CD4-positive, alpha-beta T cell treated with Interleukin-17A for 4 hours (primary cell): ENCODE results near the gene SPATA13.
A peak's percentile ranks its signal among the peaks of the same experiment; 100 is the strongest.

Source experiments
- DNase-seq: peaks from one replicate; pipeline ENCODE4 v3.0.0-alpha.2; 2020; ENCODE audit warnings: mixed read lengths

The SPATA13 gene

DNA sequence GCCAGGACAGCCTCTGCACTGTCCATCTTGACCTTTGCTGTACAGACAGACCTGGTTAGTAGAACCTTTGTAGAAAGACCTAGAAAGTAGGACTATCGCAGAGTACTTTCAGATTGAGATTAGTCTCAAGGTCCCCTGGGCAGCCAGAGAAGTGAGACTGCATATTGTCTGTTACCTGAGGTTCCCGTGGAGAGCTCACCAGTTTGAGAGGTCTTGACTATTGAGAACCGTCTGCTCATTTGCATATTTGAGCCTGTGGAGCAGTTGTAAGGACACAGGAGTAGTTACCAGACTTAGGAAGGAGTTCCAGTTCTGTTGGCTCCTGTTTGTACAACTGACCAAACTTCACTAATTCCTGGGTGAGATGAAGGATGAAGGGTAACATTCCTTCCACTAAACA lies 66.2 kb downstream of the SPATA13 start:
- DNase-seq, result no peak

DNA sequence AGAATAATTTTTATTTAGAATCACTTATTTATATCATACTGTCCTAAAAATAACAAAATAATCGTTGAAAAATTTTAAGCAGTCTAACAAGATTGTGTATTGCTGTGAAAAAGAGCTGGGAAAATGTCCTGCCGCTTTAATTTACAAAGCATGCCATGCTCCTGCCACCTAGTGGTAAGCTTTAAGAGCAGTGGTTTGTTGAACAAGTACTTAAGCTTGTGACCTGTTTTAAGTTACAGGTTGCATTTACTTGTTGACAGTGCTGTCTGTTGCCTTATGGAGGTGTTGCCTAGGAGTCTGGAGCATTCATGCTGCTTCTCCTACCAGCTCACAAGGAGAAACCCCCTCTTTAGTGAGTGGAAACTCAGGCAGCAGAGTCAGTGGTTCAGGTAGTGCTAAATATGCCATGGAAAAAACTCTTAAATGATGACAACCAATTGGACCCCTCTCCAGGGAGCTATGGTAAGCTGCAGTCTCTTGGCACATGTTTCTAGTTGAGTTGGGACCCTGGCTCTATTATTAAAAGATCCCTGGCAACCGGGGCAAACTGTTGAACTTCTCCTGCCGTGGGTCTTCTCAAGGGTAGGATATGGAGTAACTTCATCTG lies 68.4 kb downstream of the SPATA13 start:
- peak; percentile 58 for DNase-seq

DNA sequence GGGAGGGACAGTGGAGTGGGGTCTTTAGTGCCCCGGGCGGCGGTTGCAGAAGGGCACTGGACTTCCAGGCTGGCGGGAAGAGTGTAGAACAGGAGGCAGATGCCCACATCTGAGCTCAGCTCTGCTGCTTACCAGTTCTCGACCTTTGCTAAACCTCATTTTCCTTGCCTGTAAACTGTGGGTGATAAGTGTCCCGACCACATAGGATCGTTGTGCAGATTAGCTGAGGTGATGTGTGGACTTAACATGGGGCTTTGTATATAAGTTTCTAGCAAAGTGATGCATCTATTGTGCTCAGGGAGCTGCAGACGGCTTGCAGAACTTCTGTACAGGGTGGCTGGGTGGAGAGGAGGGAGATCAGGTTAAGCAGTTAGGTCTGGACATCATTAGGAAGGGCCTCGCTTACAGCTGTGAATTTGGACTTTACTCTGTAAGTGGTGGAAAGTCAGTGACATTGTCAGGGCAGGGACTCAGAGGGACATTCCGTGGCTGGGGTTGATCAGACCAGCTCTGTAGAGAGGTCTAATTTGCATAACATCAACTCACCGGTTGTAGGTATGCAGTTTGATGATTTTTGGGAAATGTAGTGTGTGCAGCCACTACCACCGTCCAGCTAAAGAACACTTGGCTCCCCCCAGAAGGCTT lies 70.0 kb downstream of the SPATA13 start:
- DNase-seq, result no peak

DNA sequence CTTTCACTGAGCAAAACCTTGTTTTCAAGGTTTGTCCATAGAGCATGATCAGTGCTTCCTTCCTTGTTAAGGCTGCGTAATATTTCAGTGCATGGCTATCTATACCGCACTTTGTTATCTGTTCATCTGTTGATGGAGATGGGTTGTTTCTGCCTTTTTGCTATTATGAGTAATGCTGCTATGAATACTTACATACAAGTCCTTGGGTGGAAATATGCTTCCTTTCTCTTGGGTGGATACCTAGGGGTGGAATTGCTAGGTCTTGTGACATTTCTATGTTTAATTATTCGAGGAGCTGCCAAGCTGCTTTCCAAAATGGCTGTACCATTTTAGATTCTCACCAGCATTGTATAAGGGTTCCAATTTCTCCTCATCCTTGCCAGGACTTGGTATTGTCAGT lies 70.9 kb downstream of the SPATA13 start:
- DNase-seq, result no peak

DNA sequence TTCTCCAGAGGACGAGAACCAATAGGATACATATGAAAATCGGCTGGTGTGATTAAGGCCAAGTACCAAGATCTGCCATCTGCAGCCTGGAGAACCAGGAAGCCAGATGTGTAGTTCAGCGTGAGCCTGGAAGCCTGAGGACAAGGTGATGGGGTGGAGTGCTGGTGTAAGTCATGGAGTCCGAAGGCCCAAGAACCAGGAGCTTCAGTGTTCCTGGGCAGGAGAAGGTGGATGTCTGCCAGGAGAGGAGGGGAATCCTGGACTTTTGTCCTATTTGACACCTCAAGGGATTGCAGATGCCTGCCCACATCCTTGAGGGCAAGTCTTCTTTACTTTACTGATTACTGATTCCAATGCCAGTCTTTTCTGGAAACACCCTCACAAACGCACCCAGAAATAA lies 71.5 kb downstream of the SPATA13 start:
- DNase-seq, result no peak

DNA sequence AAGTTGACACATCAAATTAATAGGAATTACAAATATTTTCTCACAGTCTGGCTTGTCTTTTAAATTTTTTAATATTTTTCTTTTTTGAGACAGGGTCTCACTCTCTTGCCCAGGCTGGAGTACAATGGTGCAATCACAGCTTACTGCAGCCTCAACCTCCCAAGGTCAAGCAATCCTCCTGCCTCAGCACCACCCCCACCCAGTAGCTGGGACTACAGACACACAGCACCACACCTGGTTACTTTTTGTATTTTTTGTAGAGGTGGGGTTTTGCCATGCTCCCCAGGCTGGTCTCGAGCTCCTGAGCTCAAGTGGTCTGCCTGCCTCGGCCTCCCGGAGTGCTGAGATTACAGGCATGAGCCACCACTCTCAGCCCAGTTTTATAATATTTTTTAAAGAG lies 72.0 kb downstream of the SPATA13 start:
- no peak for DNase-seq

DNA sequence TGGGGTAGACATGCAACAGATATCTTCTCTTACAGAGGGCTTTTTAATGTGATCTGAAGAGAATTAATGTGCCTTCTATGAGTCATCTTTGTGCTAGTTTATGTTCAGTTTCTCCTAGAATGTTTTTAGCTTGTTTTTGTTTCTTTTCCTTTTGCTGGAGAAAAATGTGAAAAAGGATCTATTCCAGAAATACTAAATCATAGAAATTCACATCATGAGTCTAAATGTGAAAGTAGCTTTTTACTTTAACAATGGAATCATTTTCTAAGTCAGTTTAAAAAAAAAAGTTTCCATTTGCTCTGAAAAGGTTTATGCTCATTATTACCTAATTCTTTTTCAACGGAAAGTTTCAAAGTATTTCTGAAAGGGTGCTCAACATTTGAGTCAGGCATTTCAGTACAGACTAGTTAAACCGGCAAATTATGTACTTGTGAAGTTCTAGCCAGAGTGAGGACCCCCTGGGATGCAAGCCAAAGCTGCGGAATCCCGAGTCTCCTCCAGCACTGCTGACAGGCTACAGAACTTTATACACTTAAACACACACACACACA lies 72.9 kb downstream of the SPATA13 start:
- no peak for DNase-seq

DNA sequence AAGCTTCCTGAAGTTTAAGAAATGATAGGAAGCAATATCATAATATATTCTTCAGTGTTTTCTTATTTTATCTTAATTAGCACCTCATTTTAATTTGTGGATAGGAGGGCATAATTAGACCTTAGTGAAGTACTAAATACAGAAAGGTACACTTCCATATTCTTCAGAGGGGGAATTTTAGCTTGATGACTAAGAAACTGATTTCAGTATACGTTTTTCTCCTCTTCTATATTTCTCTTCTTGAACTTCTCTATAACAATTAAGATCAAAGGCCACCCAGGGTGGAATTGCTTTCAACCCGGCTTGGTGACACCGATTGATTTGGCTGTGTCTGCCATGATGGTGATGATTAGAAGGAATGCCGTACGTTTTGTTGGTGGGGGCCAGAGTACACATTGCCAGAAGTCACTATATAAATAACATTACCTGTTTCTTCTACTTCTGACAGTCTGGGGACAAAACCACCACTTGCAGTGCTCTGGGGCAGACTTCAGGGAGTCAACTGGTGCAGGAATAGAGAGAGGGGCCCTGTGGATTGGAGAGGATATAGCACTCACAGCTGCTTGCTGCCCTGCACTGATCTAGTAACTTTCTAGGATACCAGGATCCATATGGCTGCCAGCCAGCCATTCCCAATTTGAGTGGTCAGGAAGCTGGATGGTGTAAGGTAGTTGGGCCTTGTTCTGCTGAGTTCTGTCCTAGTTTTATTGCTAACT lies 73.8 kb downstream of the SPATA13 start:
- DNase-seq, result no peak

DNA sequence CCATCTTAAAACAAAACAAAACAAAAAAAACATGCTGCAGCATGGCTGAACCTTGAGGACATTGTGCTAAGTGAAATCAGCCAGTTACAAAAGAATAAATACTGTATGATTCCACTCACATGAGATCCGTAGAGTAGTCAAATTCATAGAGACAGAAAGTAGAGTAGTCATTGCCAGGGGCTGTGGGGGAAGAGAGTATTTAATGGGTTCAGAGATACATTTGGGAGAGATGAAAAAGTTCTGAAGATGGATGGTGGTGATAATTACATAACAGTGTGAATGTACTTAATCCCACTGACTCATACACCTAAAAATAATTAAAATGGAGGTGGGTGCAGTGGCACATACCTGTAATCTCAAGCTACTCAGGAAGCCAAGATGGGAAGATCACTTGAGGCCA lies 76.8 kb downstream of the SPATA13 start:
- DNase-seq, result no peak

DNA sequence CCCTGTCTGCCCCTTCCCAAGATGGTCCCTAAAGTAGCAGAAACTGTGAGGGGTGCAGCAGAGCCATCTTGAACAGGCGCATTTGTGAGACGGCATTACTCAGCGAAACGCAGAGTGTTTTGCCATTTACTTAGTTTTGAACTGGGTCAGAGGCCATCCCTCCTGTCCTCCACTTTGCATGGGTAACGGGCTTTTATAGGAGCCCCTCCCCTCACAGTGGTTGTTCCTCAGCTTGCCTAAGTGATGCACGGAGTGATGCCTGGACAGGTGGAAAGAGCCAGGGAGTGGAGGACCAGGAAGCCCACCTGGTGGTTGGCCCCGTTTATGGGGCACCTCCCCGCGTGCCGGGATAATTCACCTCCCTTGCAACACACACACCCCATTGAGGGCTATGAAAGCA lies 80.8 kb downstream of the SPATA13 start:
- no peak for DNase-seq

DNA sequence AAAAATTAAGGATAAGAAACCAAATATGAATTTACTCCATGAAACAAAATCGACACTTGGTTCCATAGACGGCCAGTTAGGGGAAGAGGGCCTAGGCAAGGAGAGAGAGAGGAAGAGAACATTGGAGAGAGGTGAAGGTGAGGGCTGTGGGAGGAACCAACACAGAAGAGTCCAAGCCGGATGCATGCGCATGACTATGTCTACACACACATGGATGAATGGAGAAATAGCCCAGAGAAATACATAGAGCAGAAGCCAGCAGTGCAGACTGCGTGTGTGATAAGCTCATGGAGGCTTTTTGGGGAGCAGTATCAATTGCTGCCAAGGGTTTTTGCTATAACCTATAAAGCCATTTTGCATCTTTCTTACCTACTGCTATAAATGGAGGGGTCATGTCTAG lies 81.6 kb downstream of the SPATA13 start:
- DNase-seq, result no peak

DNA sequence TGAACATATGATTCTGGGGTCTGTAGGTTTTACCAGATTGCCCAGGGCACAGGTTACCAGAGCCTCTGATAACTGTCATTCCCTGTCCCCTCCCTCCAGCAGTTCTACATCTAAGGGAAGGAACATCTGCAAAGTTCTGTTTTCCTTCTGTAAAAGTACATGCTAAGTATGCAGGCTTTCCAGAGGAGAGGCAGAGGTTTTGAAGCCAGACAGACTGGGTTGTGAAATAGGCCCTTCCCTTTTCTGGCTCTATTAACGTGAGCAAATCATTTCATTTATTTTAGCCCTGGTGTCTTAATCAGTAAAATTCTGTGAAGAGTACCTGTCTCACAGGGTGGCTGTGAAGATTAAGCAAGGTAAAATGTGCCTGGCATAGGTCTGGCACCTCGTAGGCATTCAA lies 82.8 kb downstream of the SPATA13 start:
- DNase-seq, result no peak

DNA sequence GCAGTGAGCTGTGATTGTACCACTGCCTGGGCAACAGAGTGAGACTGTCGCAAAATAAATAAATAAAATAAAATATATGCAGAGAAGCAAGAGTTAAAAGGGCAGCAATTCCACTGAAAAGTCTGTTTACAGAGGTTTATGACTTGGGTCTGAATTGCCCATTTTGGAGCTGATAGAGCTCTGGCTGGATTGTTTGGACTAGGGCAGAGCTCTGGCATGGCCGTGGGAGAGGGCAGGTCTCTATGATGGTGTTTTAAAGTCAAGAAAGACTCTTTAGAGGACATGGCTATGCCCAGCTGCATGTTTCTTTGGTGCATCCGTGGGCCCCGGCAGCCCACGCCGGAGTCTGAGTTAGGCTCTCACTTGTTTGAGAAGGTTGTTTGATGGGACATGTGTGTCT lies 84.3 kb downstream of the SPATA13 start:
- DNase-seq, result no peak

DNA sequence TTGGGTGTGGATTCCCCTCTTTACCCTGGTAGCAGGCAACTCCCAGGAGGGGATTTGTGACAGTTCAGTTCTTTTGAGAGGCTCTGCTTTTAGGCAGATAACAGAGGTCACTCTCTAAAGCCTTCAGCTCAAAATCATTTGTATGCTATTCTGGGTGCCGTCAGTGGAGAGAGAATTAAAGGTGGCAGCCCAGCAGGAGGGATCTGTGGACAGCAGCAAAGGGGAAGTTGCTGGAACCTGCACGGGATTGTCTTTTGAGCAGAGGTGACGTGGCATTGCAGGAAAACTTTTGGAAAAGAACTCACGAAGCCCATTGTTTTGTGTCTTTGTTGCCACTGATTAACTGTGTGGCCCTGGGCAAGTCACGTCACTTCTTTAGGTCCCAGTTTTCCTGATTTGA lies 86.5 kb downstream of the SPATA13 start:
- DNase-seq, result no peak

DNA sequence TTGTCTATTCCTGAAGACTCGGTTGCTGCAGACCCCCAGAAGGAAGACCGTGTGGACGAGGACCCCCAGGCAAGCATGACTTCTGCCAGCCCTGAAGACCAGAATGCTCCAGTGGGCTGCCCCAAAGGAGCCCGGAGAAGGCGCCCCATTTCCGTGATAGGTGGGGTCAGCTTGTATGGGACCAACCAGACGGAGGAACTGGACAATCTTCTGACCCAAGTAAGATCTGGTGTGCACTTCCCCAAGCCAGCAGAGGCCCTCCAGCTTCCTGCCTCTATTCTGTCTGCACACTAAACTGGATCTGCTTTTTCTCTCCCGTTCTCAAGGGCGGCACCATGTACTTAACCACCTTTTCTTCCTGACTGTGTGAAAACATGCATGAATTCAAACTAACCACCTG lies 89.1 kb downstream of the SPATA13 start:
- peak; percentile 26 for DNase-seq

DNA sequence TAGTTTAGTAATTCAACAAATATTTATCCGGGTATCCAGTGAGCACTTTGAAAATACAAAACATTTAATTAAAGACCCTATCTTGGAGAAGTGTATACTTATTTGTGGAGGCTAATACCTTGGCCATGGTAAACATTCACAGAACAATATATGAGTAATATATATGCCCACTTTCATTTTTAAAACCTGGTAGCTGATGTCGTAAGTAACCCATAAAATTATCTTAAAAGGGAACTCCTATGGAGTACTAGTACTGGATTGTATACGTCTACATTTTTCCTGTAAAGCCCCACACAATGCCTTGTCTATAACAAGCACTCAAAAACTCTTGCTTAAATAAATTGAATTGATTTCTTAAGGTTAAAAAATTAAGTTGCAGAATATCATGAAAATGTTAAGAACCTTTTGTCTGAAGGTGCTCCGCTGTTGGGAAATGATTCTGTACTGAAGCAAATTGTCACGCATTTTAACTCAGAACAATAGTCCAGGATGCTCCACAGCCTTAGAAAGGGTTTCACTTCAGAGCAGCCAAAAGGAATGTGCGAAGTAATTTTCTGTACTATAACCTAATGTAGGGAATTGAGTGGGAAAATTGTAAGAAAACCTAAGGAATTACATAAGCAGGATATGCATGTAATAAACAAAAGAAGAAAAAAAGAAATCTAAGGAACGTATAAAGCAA lies 90.0 kb downstream of the SPATA13 start:
- DNase-seq, result no peak

DNA sequence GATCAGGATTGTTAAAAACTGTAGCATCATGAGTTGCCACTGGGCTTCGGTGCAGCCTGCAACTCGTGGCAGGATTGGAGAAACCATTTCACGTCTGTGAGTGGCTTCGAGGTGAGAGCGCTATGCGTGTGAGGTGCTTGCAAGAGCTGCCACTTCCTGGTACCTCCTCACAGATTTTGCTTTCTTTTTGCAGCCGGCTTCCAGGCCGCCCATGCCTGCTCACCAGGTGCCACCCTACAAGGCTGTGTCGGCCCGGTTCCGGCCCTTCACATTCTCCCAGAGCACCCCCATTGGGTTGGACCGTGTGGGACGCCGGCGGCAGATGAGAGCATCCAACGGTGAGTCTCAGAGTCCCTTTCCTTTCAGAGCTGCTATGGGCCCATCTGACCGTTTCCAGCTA lies 91.0 kb downstream of the SPATA13 start:
- peak; percentile 86 for DNase-seq

DNA sequence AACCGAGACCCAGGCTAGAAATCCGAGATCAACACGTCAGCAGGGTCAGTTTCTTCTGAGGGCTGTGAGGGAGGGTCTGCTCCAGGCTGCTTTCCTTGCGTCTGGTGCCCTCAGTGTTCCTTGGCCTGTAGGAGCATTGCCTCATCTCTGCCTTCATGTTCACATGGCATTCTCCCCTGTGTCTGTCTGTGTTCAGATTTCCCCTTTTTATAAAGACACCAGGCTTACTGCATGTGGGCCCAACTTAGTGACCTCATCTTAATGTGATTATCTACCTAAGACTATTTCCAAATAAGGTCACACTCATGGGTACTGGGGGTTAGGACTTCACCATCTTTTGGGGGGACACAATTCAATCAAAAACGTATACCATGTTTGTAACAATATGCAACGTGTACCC lies 91.6 kb downstream of the SPATA13 start:
- DNase-seq, result peak; percentile 23

DNA sequence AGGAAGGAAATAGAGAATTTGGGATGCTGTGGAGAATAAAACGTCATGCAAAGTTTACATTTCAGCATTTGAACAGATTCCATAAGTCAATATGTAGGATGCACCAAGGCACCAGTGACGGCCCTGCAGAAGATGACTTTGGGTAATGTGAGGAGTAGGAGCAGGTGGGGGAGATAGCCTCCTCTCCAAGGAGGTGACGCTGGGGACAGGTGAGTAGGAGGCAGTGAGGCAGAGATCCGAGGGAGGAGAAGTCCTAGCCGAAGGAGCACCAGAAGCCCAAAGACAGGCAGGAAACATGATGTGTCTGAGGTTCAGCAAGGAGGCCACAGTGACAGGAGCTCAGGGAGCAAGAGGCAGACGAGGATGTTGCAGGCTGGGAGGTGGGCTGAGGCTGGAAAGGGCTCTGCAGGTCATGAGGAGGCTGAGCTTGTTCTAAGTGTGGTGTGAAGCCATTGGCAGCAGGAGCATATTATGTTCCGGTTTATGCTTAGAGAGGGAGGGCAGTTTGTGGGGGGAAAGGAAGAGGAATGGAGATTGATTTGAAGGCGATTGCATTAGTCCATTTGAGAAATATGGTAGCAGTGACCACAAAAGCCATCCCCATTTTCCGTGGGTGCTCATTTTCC lies 93.1 kb downstream of the SPATA13 start:
- peak; percentile 56 for DNase-seq

DNA sequence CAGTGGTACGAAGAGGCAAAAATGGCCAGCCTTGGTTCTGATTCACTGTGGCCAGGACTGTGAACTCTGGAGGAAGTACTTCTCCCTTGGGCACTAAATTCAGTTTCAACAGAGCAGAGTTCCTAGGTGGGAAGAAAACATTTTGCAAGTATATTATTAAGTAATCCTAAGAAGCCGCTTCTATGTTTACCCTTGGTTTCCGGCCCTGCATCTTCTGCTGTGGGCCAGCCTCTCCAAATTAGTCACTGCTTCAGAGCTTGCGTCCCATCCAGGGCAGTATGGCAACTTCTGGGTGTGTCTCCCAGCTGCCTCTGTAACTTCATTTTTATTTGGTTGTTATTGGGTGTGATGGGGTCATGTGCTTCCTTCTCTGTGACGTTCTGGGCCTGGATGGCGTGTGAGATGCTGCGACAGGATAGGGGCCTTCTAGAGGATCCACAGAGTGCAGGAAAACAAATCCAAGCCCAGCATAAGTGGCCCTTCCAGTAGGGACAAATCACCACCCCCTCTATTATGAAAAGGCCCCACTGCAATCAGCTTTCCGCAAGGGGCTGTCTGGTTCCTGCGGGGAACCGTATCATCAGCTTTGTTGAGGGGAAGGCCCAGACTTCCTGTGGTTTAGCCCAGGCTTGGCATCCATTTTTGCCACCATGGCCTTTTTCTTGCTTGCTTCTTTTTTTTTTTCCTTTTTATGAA lies 93.8 kb downstream of the SPATA13 start:
- peak; percentile 73 for DNase-seq

DNA sequence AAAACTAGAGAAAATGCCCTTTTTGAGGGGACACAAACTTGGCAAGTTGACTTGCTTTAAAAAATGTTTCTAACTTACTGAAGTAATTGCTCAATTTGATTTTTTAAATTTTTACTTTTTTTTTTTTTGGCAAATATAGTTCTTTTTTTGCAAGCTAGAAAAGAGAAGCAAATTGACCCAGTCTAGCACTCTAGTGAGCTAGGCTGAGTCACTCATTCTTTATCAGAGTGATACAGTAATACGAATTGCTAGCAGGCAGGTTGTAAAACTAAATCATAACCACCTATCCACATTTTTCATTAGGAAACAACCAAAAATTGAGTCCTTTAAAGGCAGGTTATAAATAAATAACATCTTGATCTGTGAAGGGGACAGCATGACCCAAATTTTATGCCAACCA lies 97.0 kb downstream of the SPATA13 start:
- DNase-seq, result no peak

DNA sequence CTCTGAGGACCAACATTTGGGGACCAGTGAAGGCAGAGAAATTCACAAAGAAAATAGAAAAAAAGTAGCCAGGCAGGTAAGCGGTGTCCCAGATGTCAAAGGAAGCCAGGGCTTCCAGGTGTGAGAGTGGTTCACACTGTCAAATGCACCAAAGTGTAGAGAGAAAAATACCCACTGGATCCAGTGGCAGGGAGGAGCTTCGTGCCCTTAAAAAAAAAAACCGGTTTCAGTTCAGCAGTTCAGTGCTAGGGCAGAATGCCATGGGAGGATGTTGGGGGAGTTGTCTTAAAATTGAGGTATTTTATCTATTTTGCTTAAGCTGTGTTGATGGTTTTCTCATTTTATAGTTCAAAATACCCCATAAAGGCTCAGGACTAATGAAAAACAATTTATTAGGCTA lies 101.0 kb downstream of the SPATA13 start:
- DNase-seq, result peak; percentile 65
